H1 (cell line): ENCODE data around the gene PRCD. TPM values are rescaled to one million over a fixed set of nuclear protein-coding genes. Genes with fewer than 3 reads are reported as not detected.

Experiments
- CTCF ChIA-PET: fragments of 300-600 bp; sonication (Branson Sonifier 250); formaldehyde crosslinking; loops from one replicate; lab custom pipeline; 2021; ENCODE audit not compliant: partially characterized antibody; lab: Charles Lee
- POLR2A ChIA-PET: fragments of 300-600 bp; sonication (Branson Sonifier 250); formaldehyde crosslinking; loops from one replicate; lab custom pipeline; 2021; ENCODE audit warnings: inconsistent platforms; ENCODE audit not compliant: partially characterized antibody; lab: Charles Lee
- DNase-seq, 2 experiments: peaks; one replicate each; pipeline versions ENCODE4 v3.0.0 to v3.0.0-alpha.2; 2010 to 2022; ENCODE audit warnings: low spot score in 2 of 2, low read depth in 1 of 2, mixed read lengths in 1 of 2
- FAIRE-seq: peaks from 2 replicates; lab custom pipeline; 2011; peaks lifted over from hg19 to GRCh38; lab: Jason Lieb, UNC
- H2AFZ ChIP-seq: 2 replicates; pipeline ENCODE4 v1.8.1; 2012; ENCODE audit warnings: low read length, inconsistent platforms
- H2AK5ac ChIP-seq: 2 replicates; pipeline ENCODE4 v1.6.1; 2013; ENCODE audit warnings: low read depth, low read length
- H2BK120ac ChIP-seq: replicated peaks from 2 replicates; pipeline ENCODE3; 2013; ENCODE audit warnings: low read depth, low read length, inconsistent platforms
- H2BK12ac ChIP-seq: 2 replicates; pipeline ENCODE4 v1.6.1; 2013; ENCODE audit warnings: low read depth, low read length
- H2BK15ac ChIP-seq: 2 replicates; pipeline ENCODE4 v1.6.1; 2013; ENCODE audit warnings: low read length
- H2BK20ac ChIP-seq: 2 replicates; pipeline ENCODE4 v1.6.1; 2013; ENCODE audit warnings: low read length
- H2BK5ac ChIP-seq: 2 replicates; pipeline ENCODE4 v1.6.1; 2013; ENCODE audit warnings: low read depth, low read length
- H3K14ac ChIP-seq: 2 replicates; pipeline ENCODE4 v1.6.1; 2013; ENCODE audit warnings: inconsistent platforms; ENCODE audit not compliant: insufficient read length
- H3K18ac ChIP-seq: 2 replicates; pipeline ENCODE4 v1.6.1; 2013; ENCODE audit warnings: low read length; ENCODE audit errors: extremely low read depth
- H3K23ac ChIP-seq: 2 replicates; pipeline ENCODE4 v1.6.1; 2013; ENCODE audit warnings: inconsistent platforms; ENCODE audit not compliant: insufficient read length
- H3K23me2 ChIP-seq: 2 replicates; pipeline ENCODE4 v1.6.1; 2013; ENCODE audit warnings: low read depth, low read length
- H3K27ac ChIP-seq: 2 replicates; pipeline ENCODE4 v1.6.1; 2011; ENCODE audit warnings: low read depth, low read length, inconsistent platforms
- H3K27me3 ChIP-seq, 4 experiments: replicated peaks in 1 of 4; 1 replicate in 1 of 4; 2 replicates in 3 of 4; pipeline versions ENCODE4 v1.6.1 to v1.8.1; 2011 to 2013; ENCODE audit warnings: low read length in 3 of 4, mild to moderate bottlenecking in 3 of 4, inconsistent platforms in 2 of 4, mixed read lengths in 2 of 4, moderate library complexity in 1 of 4; ENCODE audit not compliant: control insufficient read depth in 3 of 4, insufficient read depth in 3 of 4; ENCODE audit errors: extremely low read depth in 1 of 4
- H3K36me3 ChIP-seq, 4 experiments: 2 replicates each; pipeline versions ENCODE4 v1.6.1 to v1.8.1; 2011 to 2013; ENCODE audit warnings: mild to moderate bottlenecking in 4 of 4, low read length in 3 of 4, moderate library complexity in 2 of 4, control low read depth in 1 of 4, inconsistent platforms in 1 of 4; ENCODE audit not compliant: insufficient read depth in 4 of 4, control insufficient read depth in 2 of 4
- H3K4ac ChIP-seq: replicated peaks from 2 replicates; pipeline ENCODE3; 2013; ENCODE audit warnings: low read length, low read depth, mixed read lengths, inconsistent platforms; ENCODE audit not compliant: insufficient read length
- H3K4me1 ChIP-seq, 4 experiments: replicated peaks in 1 of 4; 1 replicate in 1 of 4; 2 replicates in 3 of 4; pipeline versions ENCODE4 v1.6.1 to v1.8.1; 2011 to 2013; ENCODE audit warnings: low read length in 3 of 4, inconsistent platforms in 2 of 4, mixed read lengths in 1 of 4; ENCODE audit not compliant: insufficient read depth in 4 of 4, control insufficient read depth in 3 of 4
- H3K4me2 ChIP-seq, 2 experiments: 2 replicates each; pipeline versions ENCODE4 v1.6.1 to v1.8.1; 2011 to 2013; ENCODE audit warnings: low read depth in 2 of 2, low read length in 2 of 2, control low read depth in 1 of 2, inconsistent platforms in 1 of 2, mild to moderate bottlenecking in 1 of 2; ENCODE audit not compliant: insufficient read depth in 1 of 2
- H3K4me3 ChIP-seq, 4 experiments: fragments of 200-600, 300-600 bp in 1 of 4; sonication (generic), shearing (Covaris generic), sonication (Bioruptor Twin) in 1 of 4; 2 replicates each; pipeline versions ENCODE4 v1.5.1 to v1.8.1; 2011 to 2016; ENCODE audit warnings: low read length in 4 of 4, low read depth in 3 of 4, control low read depth in 2 of 4, inconsistent platforms in 2 of 4, mild to moderate bottlenecking in 2 of 4, mixed read lengths in 1 of 4, moderate library complexity in 1 of 4; ENCODE audit not compliant: insufficient read depth in 2 of 4; ENCODE audit errors: extremely low read depth in 1 of 4
- H3K56ac ChIP-seq: replicated peaks from 2 replicates; pipeline ENCODE3; 2013; ENCODE audit warnings: low read depth, mild to moderate bottlenecking, mixed read lengths, low read length, inconsistent platforms; ENCODE audit not compliant: insufficient read length
- H3K79me1 ChIP-seq: 2 replicates; pipeline ENCODE4 v1.6.1; 2013; ENCODE audit warnings: low read depth, low read length, control low read depth
- H3K79me2 ChIP-seq, 2 experiments: 2 replicates each; pipeline versions ENCODE4 v1.6.1 to v1.8.1; 2012 to 2013; ENCODE audit warnings: low read length in 2 of 2, mild to moderate bottlenecking in 2 of 2, inconsistent platforms in 1 of 2; ENCODE audit not compliant: insufficient read depth in 2 of 2, control insufficient read depth in 1 of 2
- H3K9ac ChIP-seq, 4 experiments: replicated peaks in 1 of 4; 1 replicate in 1 of 4; 2 replicates in 3 of 4; pipeline versions ENCODE4 v1.6.1 to v1.8.1; 2011 to 2013; ENCODE audit warnings: low read depth in 3 of 4, low read length in 3 of 4, control low read depth in 2 of 4, mild to moderate bottlenecking in 2 of 4, moderate library complexity in 2 of 4, inconsistent platforms in 1 of 4; ENCODE audit errors: extremely low read depth in 1 of 4
- H3K9me3 ChIP-seq, 2 experiments: 2 replicates each; pipeline versions ENCODE4 v1.6.1 to v1.8.1; 2012 to 2013; ENCODE audit warnings: mild to moderate bottlenecking in 2 of 2, moderate library complexity in 2 of 2, control low read depth in 1 of 2, inconsistent platforms in 1 of 2, low read depth in 1 of 2, low read length in 1 of 2, mixed read lengths in 1 of 2; ENCODE audit not compliant: insufficient read depth in 2 of 2
- H4K20me1 ChIP-seq, 2 experiments: replicated peaks in 1 of 2; 2 replicates each; pipeline versions ENCODE3 to v1.8.1; 2011 to 2013; ENCODE audit warnings: inconsistent platforms in 2 of 2, low read length in 2 of 2, mild to moderate bottlenecking in 1 of 2; ENCODE audit not compliant: insufficient read depth in 2 of 2, control insufficient read depth in 1 of 2
- H4K5ac ChIP-seq: 2 replicates; pipeline ENCODE4 v1.6.1; 2013; ENCODE audit warnings: low read length, low read depth, mixed read lengths, inconsistent platforms; ENCODE audit not compliant: insufficient read length
- H4K8ac ChIP-seq: 2 replicates; pipeline ENCODE4 v1.8.0; 2013; ENCODE audit warnings: mild to moderate bottlenecking, moderate library complexity, low read length, inconsistent platforms; ENCODE audit not compliant: insufficient read depth; ENCODE audit errors: extremely low read depth
- H4K91ac ChIP-seq: replicated peaks from 2 replicates; pipeline ENCODE3; 2013; ENCODE audit warnings: low read length, mixed read lengths, inconsistent platforms; ENCODE audit not compliant: insufficient read length
- CBX8 ChIP-seq: fragments of 300-800, 300-1000 bp; sonication (generic); IDR thresholded peaks from 2 replicates; pipeline ENCODE4 v1.7.1; 2016; ENCODE audit warnings: low read depth, low read length, borderline replicate concordance
- JUND ChIP-seq: IDR thresholded peaks from 2 replicates; pipeline ENCODE4 v1.6.1; 2011; ENCODE audit warnings: mild to moderate bottlenecking, improper control_type of control experiment, low read length
- PHF8 ChIP-seq: fragments of 200-600 bp; sonication (generic); conservative IDR thresholded peaks from 2 replicates; pipeline ENCODE4 v1.7.1; 2012; ENCODE audit warnings: low read depth, mild to moderate bottlenecking, inconsistent platforms, low read length, moderate library complexity
- WGBS, 2 experiments: shearing (Covaris generic) in 1 of 2; methylation state at CpG; one replicate each; pipeline versions ENCODE4 v1.1.6 to v1.1.7; 2013 to 2015; ENCODE audit warnings: low lambda C conversion rate in 2 of 2, mixed read lengths in 2 of 2, inconsistent platforms in 1 of 2, low coverage in 1 of 2, missing lambda C conversion rate in 1 of 2; ENCODE audit not compliant: insufficient replicate concordance in 2 of 2, insufficient coverage in 1 of 2, insufficient read length in 1 of 2; ENCODE audit errors: extremely low coverage in 1 of 2, missing lambda C conversion rate in 1 of 2; 5-methylcytosine and 5-hydroxymethylcytosine counted together
- polyA plus RNA-seq, 7 experiments: library from polyadenylated mRNA; depleted of rRNA in 3 of 7; stranded (reverse) in 5 of 7; unstranded in 2 of 7; fragments of >200 nt in 5 of 7; fragments of 200-250 nt in 2 of 7; gene quantifications; 1 replicate in 5 of 7; 2 replicates in 1 of 7; 4 replicates in 1 of 7; pipeline versions ENCODE4 v1.2.1 to v1.2.3, GENCODE V29; 2011 to 2013; ENCODE audit warnings: missing spikeins in 2 of 7, mixed read lengths in 2 of 7
- total RNA-seq: library from RNA; stranded (reverse); fragmentation: NEBNext Ultra II Directional; extraction: Animal tissue kit (Norgen Biotek cat#: 25700); gene quantifications from 2 replicates; pipeline ENCODE4 v1.2.1, GENCODE V29; 2021

Gene PRCD
- total and polyA plus RNA-seq, 2 of the 8 experiments (the other 6 are each of a cell fraction or from before 2014, with no cell fraction given) = 0.77 to 2.1 TPM

GRCh38 chr17:76579281-76579680, 39.4 kb downstream of the PRCD start:
- FAIRE-seq = no peak
- 87% methylated on average over 2 of the region's 2 CpGs; no CpG with 5 or more reads in 1 of the 2 experiments for WGBS, 2 experiments
- no peak for TF ChIP-seq CBX8
- no peak for TF ChIP-seq JUND
- no peak for TF ChIP-seq PHF8

More at GRCh38 chr17:76579281-76579680, 39.4 kb downstream of the PRCD start:
- Histone ChIP-seq H3K23me2 (no peaks in the 10 kb centered on the region), H2BK15ac (no peak overlapping the region; the same call in 1 of the 2 replicates), H2BK20ac (no peak overlapping the region), H3K9ac (no peak overlapping the region), H3K56ac (no peak overlapping the region), H2BK120ac (no peak overlapping the region), H3K27ac (no peak overlapping the region), H4K20me1 (no peaks in the 10 kb centered on the region), H3K4me3 (no peak overlapping the region), H2BK5ac (no peak overlapping the region), H3K14ac (no peak overlapping the region), H3K23ac (no peak overlapping the region), H3K4me2 (no peak overlapping the region), H2BK12ac (no peak overlapping the region), H4K91ac (no peak overlapping the region), H3K79me2 (no peaks in the 10 kb centered on the region), H3K18ac (no peak overlapping the region), H3K4ac (no peak overlapping the region), H4K5ac (no peak overlapping the region), H3K79me1 (no peaks in the 10 kb centered on the region), H2AFZ (no peak overlapping the region), H3K4me1 (peaks cover 0 to 9% (median 4%) of the 10 kb centered on the region in 4 experiments; a peak in 5 of 7 replicates), H3K9me3 (no peaks in the 10 kb centered on the region), H3K27me3 (peaks cover 4 to 39% (median 30%) of the 10 kb centered on the region in 4 experiments), H4K8ac (no peak overlapping the region), H2AK5ac (no peak overlapping the region), H3K36me3 (no peaks in the 10 kb centered on the region)
- DNase-seq = no peak
- ChIA-PET CTCF (interaction anchor here (1.0 to 2.7 kb wide), 9 partner anchors 8 to 104 kb away, joined by 3 to 13 read pairs (median 6); no protein-coding TSS in a partner anchor), POLR2A (interaction anchor here (0.6 to 6.0 kb wide), 6 partner anchors 9 to 1831 kb away, joined by 3 to 40 read pairs (median 6); a partner anchor contains a TSS)
